Uterus (tissue), 2 donors: ENCODE data around the gene NHS.

Experiments
- CTCF ChIP-seq, 4 experiments: fragments of 200-600 bp in 2 of 4; fragments of 450-650 bp in 2 of 4; sonication (generic) in 2 of 4; IDR thresholded peaks; one replicate each; pipeline ENCODE4 v1.5.1; 2016 to 2019; ENCODE audit warnings: antibody characterized with exemption in 4 of 4, mild to moderate bottlenecking in 2 of 4, moderate library complexity in 1 of 4
- POLR2A ChIP-seq, 2 donors: fragments of 450-650 bp; IDR thresholded peaks; one replicate each; pipeline ENCODE4 v1.6.1; 2016; ENCODE audit warnings: antibody characterized with exemption in 2 of 2, mild to moderate bottlenecking in 1 of 2, moderate library complexity in 1 of 2

DNA sequence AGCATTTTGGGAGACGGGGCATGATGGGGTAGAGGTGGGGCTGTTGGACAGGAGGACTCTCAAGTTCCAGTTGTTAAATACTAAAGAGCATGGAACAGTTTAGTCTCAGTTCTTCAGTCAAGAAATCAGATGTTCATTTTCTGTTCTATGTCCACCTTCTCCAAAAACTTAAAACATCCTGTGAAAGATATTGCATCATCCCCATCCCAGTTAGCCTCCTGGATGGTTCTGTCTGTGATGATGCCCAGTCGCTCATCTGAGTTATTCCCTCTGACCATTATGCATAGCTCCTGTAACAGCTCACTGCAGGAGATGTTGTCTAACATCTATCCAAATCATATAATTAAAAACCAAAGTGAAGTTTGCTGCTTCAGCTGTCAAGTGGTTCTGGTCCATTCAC lies 330.2 kb downstream of the NHS start:
- TF ChIP-seq CTCF (IDR thresholded peaks at IDR 0.05) (no peak), POLR2A (IDR thresholded peaks at IDR 0.05) (no peak)
